CD14-positive monocyte (primary cell): ENCODE results near the gene KCNJ5. TPM values are rescaled to one million over a fixed set of nuclear protein-coding genes. Genes with fewer than 3 reads are reported as not detected.

Experiments
- DNase-seq, 3 donors: peaks; one replicate each; pipeline ENCODE4 v3.0.0-alpha.2; 2011 to 2022
- H2AFZ ChIP-seq: 2 replicates; pipeline ENCODE4 v1.6.0; 2012; ENCODE audit warnings: mild to moderate bottlenecking, low read depth, low read length, inconsistent platforms; ENCODE audit not compliant: insufficient read depth, poor library complexity, severe bottlenecking
- H3K27ac ChIP-seq, 2 donors: 1 replicate in 1 of 2; 2 replicates in 1 of 2; pipeline ENCODE4 v1.5.1; 2012 to 2013; ENCODE audit warnings: low read length in 2 of 2, control low read depth in 1 of 2, inconsistent platforms in 1 of 2, low read depth in 1 of 2, mild to moderate bottlenecking in 1 of 2
- H3K27me3 ChIP-seq, 2 donors: one replicate each; pipeline versions ENCODE4 v1.6.0 to v1.6.1; 2011 to 2013; ENCODE audit warnings: low read length in 2 of 2; ENCODE audit not compliant: control insufficient read depth in 2 of 2, insufficient read depth in 2 of 2
- H3K36me3 ChIP-seq, 2 donors: replicated peaks in 1 of 2; 1 replicate in 1 of 2; 2 replicates in 1 of 2; pipeline versions ENCODE4 v1.5.1 to v1.6.1; 2012 to 2013; ENCODE audit warnings: low read length in 2 of 2, control low read depth in 1 of 2, inconsistent platforms in 1 of 2, mild to moderate bottlenecking in 1 of 2; ENCODE audit not compliant: insufficient read depth in 2 of 2, control insufficient read depth in 1 of 2
- H3K4me1 ChIP-seq, 2 donors: 1 replicate in 1 of 2; 2 replicates in 1 of 2; pipeline versions ENCODE4 v1.5.1 to v1.6.1; 2012 to 2013; ENCODE audit warnings: low read length in 2 of 2, control low read depth in 1 of 2, inconsistent platforms in 1 of 2, mild to moderate bottlenecking in 1 of 2, moderate library complexity in 1 of 2; ENCODE audit not compliant: insufficient read depth in 2 of 2, control insufficient read depth in 1 of 2
- H3K4me2 ChIP-seq: replicated peaks from 2 replicates; pipeline ENCODE3; 2012; ENCODE audit warnings: low read length, moderate library complexity, mild to moderate bottlenecking; ENCODE audit not compliant: poor library complexity, severe bottlenecking; ENCODE audit errors: extremely low read depth
- H3K4me3 ChIP-seq, 3 experiments: fragments of 200-600 bp in 1 of 3; sonication (generic) in 1 of 3; replicated peaks in 1 of 3; 1 replicate in 2 of 3; 2 replicates in 1 of 3; pipeline ENCODE4 v1.5.1; 2011 to 2013; ENCODE audit warnings: low read length in 3 of 3, mild to moderate bottlenecking in 3 of 3, control low read depth in 2 of 3, low read depth in 2 of 3, inconsistent platforms in 1 of 3, moderate library complexity in 1 of 3
- H3K79me2 ChIP-seq: 2 replicates; pipeline ENCODE4 v1.6.0; 2012; ENCODE audit warnings: mild to moderate bottlenecking, control low read depth, inconsistent platforms, low read length, moderate library complexity; ENCODE audit not compliant: insufficient read depth
- H3K9ac ChIP-seq: 2 replicates; pipeline ENCODE4 v1.6.0; 2017; ENCODE audit warnings: low read length, mild to moderate bottlenecking; ENCODE audit not compliant: insufficient read depth, poor library complexity, severe bottlenecking
- H3K9me3 ChIP-seq, 2 donors: replicated peaks in 1 of 2; 1 replicate in 1 of 2; 2 replicates in 1 of 2; pipeline versions ENCODE4 v1.5.1 to v1.6.1; 2012 to 2013; ENCODE audit warnings: low read length in 2 of 2, control low read depth in 1 of 2; ENCODE audit not compliant: control insufficient read depth in 1 of 2, insufficient read depth in 1 of 2
- H4K20me1 ChIP-seq: 2 replicates; pipeline ENCODE4 v1.6.0; 2012; ENCODE audit warnings: mild to moderate bottlenecking, low read length, control low read depth, moderate library complexity; ENCODE audit not compliant: insufficient read depth
- H3K27ac Mint-ChIP-seq, 7 donors: one replicate each; pipeline ENCODE4 v1.8.0; 2020; ENCODE audit warnings: mild to moderate bottlenecking in 7 of 7, mixed read lengths in 7 of 7, moderate library complexity in 6 of 7, inconsistent platforms in 2 of 7
- H3K27me3 Mint-ChIP-seq, 3 donors: one replicate each; pipeline ENCODE4 v1.8.0; 2021 to 2022; ENCODE audit warnings: low read depth in 3 of 3, mild to moderate bottlenecking in 3 of 3, mixed read lengths in 3 of 3, moderate library complexity in 3 of 3, inconsistent platforms in 1 of 3
- H3K36me3 Mint-ChIP-seq, 2 donors: one replicate each; pipeline ENCODE4 v1.8.0; 2020; ENCODE audit warnings: mixed read lengths in 2 of 2, inconsistent platforms in 1 of 2, mild to moderate bottlenecking in 1 of 2
- H3K4me1 Mint-ChIP-seq: one replicate; pipeline ENCODE4 v1.8.0; 2020; ENCODE audit warnings: mild to moderate bottlenecking, mixed read lengths
- H3K4me3 Mint-ChIP-seq, 2 donors: one replicate each; pipeline ENCODE4 v1.8.0; 2020; ENCODE audit warnings: mild to moderate bottlenecking in 2 of 2, mixed read lengths in 2 of 2, moderate library complexity in 1 of 2
- H3K9me3 Mint-ChIP-seq, 7 donors: one replicate each; pipeline ENCODE4 v1.8.0; 2020 to 2022; ENCODE audit warnings: mixed read lengths in 7 of 7, mild to moderate bottlenecking in 6 of 7, moderate library complexity in 6 of 7, inconsistent platforms in 2 of 7
- CTCF ChIP-seq: fragments of 200-600 bp; IDR thresholded peaks from one replicate; pipeline ENCODE4 v1.8.0; 2022; ENCODE audit warnings: antibody characterized with exemption, mild to moderate bottlenecking
- WGBS: methylation state at CpG from one replicate; pipeline ENCODE4 v1.1.5; 2013; ENCODE audit warnings: missing lambda C conversion rate; ENCODE audit not compliant: insufficient coverage; 5-methylcytosine and 5-hydroxymethylcytosine counted together
- intact Hi-C, 2 donors: fragments of 100-400 bp; cut with micrococcal nuclease; formaldehyde crosslinking; loops; one replicate each; pipeline versions ENCODE4 v1.15.0 to v1.15.1; 2023
- polyA plus RNA-seq, 3 donors: library from polyadenylated mRNA; depleted of rRNA in 1 of 3; unstranded in 2 of 3; stranded (reverse) in 1 of 3; fragments of 300-500 nt in 2 of 3; fragments of >200 nt in 1 of 3; fragmentation: Illumina TruSeq in 2 of 3; gene quantifications; 1 replicate in 2 of 3; 2 replicates in 1 of 3; pipeline ENCODE4 v1.2.3, GENCODE V29; 2012 to 2021

The KCNJ5 gene
- polyA plus RNA-seq, 3 donors = 0.03 TPM; not detected in 2

GRCh38 chr11:128854841-128855240, 36.3 kb upstream of the KCNJ5 start:
- WGBS = 95% methylated on average over 5 of the region's 7 CpGs
- intact Hi-C loops = no loop called here

GRCh38 chr11:128856241-128856640, 34.9 kb upstream of the KCNJ5 start:
- Histone ChIP-seq H3K4me1 (peaks cover 0 to 2% of the 10 kb centered on the region in 2 donors), H3K4me2 (no peak overlapping the region), H3K27ac (no peak overlapping the region), H3K4me3 (no peak overlapping the region), H3K9ac (no peak overlapping the region), H2AFZ (no peak overlapping the region), H3K36me3 (no peaks in the 10 kb centered on the region), H3K79me2 (no peaks in the 10 kb centered on the region), H3K9me3 (no peaks in the 10 kb centered on the region), H4K20me1 (no peaks in the 10 kb centered on the region), H3K27me3 (peaks cover 0 to 2% of the 10 kb centered on the region in 2 donors)
- H3K9me3 Mint-ChIP-seq = no peaks in the 10 kb centered on the region
- H3K27ac Mint-ChIP-seq = no peak overlapping the region
- H3K27me3 Mint-ChIP-seq = peaks cover 5 to 6% (median 6%) of the 10 kb centered on the region in 3 donors
- peaks cover 2% of the 10 kb centered on the region for H3K4me1 Mint-ChIP-seq
- no peak overlapping the region for H3K4me3 Mint-ChIP-seq
- no peak for TF ChIP-seq CTCF
- WGBS = 96% methylated on average over 6 of the region's 6 CpGs
- intact Hi-C loops = no loop called here
- H3K36me3 Mint-ChIP-seq = no peaks in the 10 kb centered on the region
- no peak for DNase-seq

More at GRCh38 chr11:128854841-128855240, 36.3 kb upstream of the KCNJ5 start:
- no peak for TF ChIP-seq CTCF
- no peaks in the 10 kb centered on the region for H3K9me3 ChIP-seq
- peaks cover 2% of the 10 kb centered on the region for H3K4me1 Mint-ChIP-seq
- no peak for DNase-seq
- H3K9me3 Mint-ChIP-seq = no peaks in the 10 kb centered on the region
- H3K9ac ChIP-seq = no peak overlapping the region
- H3K4me3 ChIP-seq = no peak overlapping the region
- H3K36me3 Mint-ChIP-seq = no peaks in the 10 kb centered on the region
- no peaks in the 10 kb centered on the region for H3K79me2 ChIP-seq
- no peaks in the 10 kb centered on the region for H3K36me3 ChIP-seq
- H3K27ac ChIP-seq = no peak overlapping the region
- H3K4me2 ChIP-seq = no peak overlapping the region
- H3K27me3 ChIP-seq = peaks cover 0 to 2% of the 10 kb centered on the region in 2 donors
- H3K27ac Mint-ChIP-seq = no peak overlapping the region
- H3K4me3 Mint-ChIP-seq = no peak overlapping the region
- H2AFZ ChIP-seq = no peak overlapping the region
- peaks cover 0 to 2% of the 10 kb centered on the region in 2 donors for H3K4me1 ChIP-seq
- no peaks in the 10 kb centered on the region for H4K20me1 ChIP-seq
- H3K27me3 Mint-ChIP-seq = peaks cover 4 to 6% (median 5%) of the 10 kb centered on the region in 3 donors
